Panc1 (cell line): ENCODE measurements around the gene HAL. TPM values are rescaled to one million over a fixed set of nuclear protein-coding genes. Genes with fewer than 3 reads are reported as not detected.

Experiments
- ATAC-seq: fragments of 200-7000 bp; cut with Tn5 transposase; 2 replicates; pipeline ENCODE4 v1.9.1; 2020; ENCODE audit warnings: mild to moderate bottlenecking, moderate library complexity
- BruUV-seq: library from RNA; stranded (reverse); fragments of 400-500 nt; replicated peaks from 2 replicates; lab custom pipeline; 2021; lab: Mats Ljungman, UMichigan
- CTCF ChIA-PET: fragments of 300-600 bp; sonication (Branson Sonifier 250); formaldehyde crosslinking; loops from one replicate; lab custom pipeline; 2022; ENCODE audit warnings: antibody characterized with exemption; lab: Charles Lee
- POLR2A ChIA-PET: fragments of 300-600 bp; sonication (Branson Sonifier 250); formaldehyde crosslinking; loops from one replicate; lab custom pipeline; 2022; ENCODE audit warnings: antibody characterized with exemption; lab: Charles Lee
- DNase-seq: peaks from one replicate; pipeline ENCODE4 v3.0.0-alpha.2; 2010; ENCODE audit warnings: low read depth, low spot score
- H3K27ac ChIP-seq: 2 replicates; pipeline ENCODE4 v1.5.1; 2011; ENCODE audit warnings: mild to moderate bottlenecking, low read length, inconsistent platforms
- H3K27me3 ChIP-seq: fragments of 200-500 bp; sonication (Bioruptor generic); 2 replicates; pipeline ENCODE4 v1.6.0; 2014; ENCODE audit warnings: low read length, inconsistent platforms; ENCODE audit not compliant: control insufficient read depth, insufficient read depth
- H3K36me3 ChIP-seq: fragments of 200-500 bp; sonication (Bioruptor generic); 2 replicates; pipeline ENCODE4 v1.5.1; 2014; ENCODE audit warnings: inconsistent platforms, mild to moderate bottlenecking, low read length, moderate library complexity; ENCODE audit not compliant: control insufficient read depth, insufficient read depth
- H3K4me1 ChIP-seq: 2 replicates; pipeline ENCODE4 v1.5.1; 2011; ENCODE audit warnings: inconsistent platforms, mild to moderate bottlenecking, low read length, moderate library complexity; ENCODE audit not compliant: control insufficient read depth, insufficient read depth
- H3K4me3 ChIP-seq, 2 experiments: 2 replicates each; pipeline ENCODE4 v1.5.1; 2011 to 2012; ENCODE audit warnings: low read depth in 2 of 2, low read length in 2 of 2, mild to moderate bottlenecking in 2 of 2, inconsistent platforms in 1 of 2, moderate library complexity in 1 of 2
- H3K9me3 ChIP-seq: fragments of 200-500 bp; sonication (Bioruptor generic); 2 replicates; pipeline ENCODE4 v1.5.1; 2014; ENCODE audit warnings: low read depth, mild to moderate bottlenecking, inconsistent platforms, low read length, moderate library complexity; ENCODE audit not compliant: control insufficient read depth, insufficient read depth
- POLR2AphosphoS5 ChIP-seq: IDR thresholded peaks from 2 replicates; pipeline ENCODE4 v1.6.1; 2012; ENCODE audit warnings: mild to moderate bottlenecking, low read depth, low read length, moderate library complexity
- SIN3A ChIP-seq: IDR thresholded peaks from 2 replicates; pipeline ENCODE4 v1.6.1; 2012; ENCODE audit warnings: low read depth, mild to moderate bottlenecking, low read length, moderate library complexity, borderline replicate concordance; ENCODE audit not compliant: insufficient read depth
- TCF7L2 ChIP-seq: IDR thresholded peaks from 2 replicates; pipeline ENCODE4 v1.6.1; 2011; ENCODE audit warnings: mild to moderate bottlenecking, low read depth, low read length, inconsistent platforms
- in situ Hi-C: cut with HindIII; loops from 2 replicates; pipeline ENCODE4 v1.10.0; 2016; ENCODE audit warnings: low sequenced_read_pairs, low pct_unique_long_range_greater_than_20kb
- intact Hi-C: fragments of 100-400 bp; cut with micrococcal nuclease; formaldehyde crosslinking; loops from one replicate; pipeline ENCODE4 v1.10.0; 2022; ENCODE audit not compliant: unreplicated experiment
- total RNA-seq: library from RNA; stranded (reverse); gene quantifications from one replicate; pipeline ENCODE4 v1.2.1, GENCODE V29; 2021; ENCODE audit not compliant: unreplicated experiment
- TF ChIP-seq, protein P1 (sequence below), 2 experiments: IDR thresholded peaks; 2 replicates each; pipeline ENCODE4 v1.6.1; 2011 to 2012; ENCODE audit warnings: low read depth in 2 of 2, control low read depth in 1 of 2, low read length in 1 of 2, mild to moderate bottlenecking in 1 of 2, moderate library complexity in 1 of 2; ENCODE audit not compliant: insufficient read depth in 1 of 2
- TF ChIP-seq, protein P2 (sequence below): fragments of 450-650 bp; IDR thresholded peaks from 2 replicates; pipeline ENCODE4 v1.5.1; 2017; ENCODE audit warnings: mild to moderate bottlenecking

The HAL gene
- total RNA-seq, 1 experiment from 2014 or later, result 0.08 TPM

DNA sequence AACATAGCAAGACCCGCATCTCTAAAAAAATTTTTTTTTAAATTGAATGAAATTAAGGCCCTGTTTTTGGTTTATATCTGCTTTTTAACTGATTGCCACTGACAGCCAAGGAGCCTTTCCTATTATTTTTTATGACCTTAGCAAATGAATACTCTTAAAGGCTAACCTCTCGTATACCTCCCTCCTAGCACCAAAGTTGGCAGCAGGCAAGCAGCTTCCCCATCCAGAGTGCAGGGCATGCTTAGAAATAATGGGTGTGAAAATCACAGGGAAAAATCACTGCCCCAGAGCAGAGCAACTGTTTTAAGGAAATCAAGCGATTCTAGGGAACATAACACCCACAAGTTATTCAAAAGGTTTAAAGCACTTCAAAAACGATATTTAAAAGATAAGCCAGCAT lies 20.7 kb downstream of the HAL start:
- peaks cover 4% of the 10 kb centered on the region; the same call in 1 of the 2 replicates for H3K27me3 ChIP-seq
- H3K4me3 ChIP-seq, result no peak overlapping the region
- intact Hi-C loops, result no loop called here
- TF ChIP-seq, protein P1, sequence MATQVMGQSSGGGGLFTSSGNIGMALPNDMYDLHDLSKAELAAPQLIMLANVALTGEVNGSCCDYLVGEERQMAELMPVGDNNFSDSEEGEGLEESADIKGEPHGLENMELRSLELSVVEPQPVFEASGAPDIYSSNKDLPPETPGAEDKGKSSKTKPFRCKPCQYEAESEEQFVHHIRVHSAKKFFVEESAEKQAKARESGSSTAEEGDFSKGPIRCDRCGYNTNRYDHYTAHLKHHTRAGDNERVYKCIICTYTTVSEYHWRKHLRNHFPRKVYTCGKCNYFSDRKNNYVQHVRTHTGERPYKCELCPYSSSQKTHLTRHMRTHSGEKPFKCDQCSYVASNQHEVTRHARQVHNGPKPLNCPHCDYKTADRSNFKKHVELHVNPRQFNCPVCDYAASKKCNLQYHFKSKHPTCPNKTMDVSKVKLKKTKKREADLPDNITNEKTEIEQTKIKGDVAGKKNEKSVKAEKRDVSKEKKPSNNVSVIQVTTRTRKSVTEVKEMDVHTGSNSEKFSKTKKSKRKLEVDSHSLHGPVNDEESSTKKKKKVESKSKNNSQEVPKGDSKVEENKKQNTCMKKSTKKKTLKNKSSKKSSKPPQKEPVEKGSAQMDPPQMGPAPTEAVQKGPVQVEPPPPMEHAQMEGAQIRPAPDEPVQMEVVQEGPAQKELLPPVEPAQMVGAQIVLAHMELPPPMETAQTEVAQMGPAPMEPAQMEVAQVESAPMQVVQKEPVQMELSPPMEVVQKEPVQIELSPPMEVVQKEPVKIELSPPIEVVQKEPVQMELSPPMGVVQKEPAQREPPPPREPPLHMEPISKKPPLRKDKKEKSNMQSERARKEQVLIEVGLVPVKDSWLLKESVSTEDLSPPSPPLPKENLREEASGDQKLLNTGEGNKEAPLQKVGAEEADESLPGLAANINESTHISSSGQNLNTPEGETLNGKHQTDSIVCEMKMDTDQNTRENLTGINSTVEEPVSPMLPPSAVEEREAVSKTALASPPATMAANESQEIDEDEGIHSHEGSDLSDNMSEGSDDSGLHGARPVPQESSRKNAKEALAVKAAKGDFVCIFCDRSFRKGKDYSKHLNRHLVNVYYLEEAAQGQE (IDR thresholded peaks at IDR 0.05; ENCODE audit: insufficient read depth in 1 of 2, low read depth in 2 of 2, low read length in 1 of 2), result no peak
- TF ChIP-seq SIN3A, result no peak
- TF ChIP-seq, protein P2, sequence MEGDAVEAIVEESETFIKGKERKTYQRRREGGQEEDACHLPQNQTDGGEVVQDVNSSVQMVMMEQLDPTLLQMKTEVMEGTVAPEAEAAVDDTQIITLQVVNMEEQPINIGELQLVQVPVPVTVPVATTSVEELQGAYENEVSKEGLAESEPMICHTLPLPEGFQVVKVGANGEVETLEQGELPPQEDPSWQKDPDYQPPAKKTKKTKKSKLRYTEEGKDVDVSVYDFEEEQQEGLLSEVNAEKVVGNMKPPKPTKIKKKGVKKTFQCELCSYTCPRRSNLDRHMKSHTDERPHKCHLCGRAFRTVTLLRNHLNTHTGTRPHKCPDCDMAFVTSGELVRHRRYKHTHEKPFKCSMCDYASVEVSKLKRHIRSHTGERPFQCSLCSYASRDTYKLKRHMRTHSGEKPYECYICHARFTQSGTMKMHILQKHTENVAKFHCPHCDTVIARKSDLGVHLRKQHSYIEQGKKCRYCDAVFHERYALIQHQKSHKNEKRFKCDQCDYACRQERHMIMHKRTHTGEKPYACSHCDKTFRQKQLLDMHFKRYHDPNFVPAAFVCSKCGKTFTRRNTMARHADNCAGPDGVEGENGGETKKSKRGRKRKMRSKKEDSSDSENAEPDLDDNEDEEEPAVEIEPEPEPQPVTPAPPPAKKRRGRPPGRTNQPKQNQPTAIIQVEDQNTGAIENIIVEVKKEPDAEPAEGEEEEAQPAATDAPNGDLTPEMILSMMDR, result no peak
- TF ChIP-seq POLR2AphosphoS5, result no peak
- TF ChIP-seq TCF7L2, result no peak
- ChIA-PET POLR2A (no interaction called here), CTCF (interaction anchor here (0.6 kb wide), 1 partner anchor 240 kb away, joined by 3 read pairs; no protein-coding TSS in a partner anchor)
- in situ Hi-C loops, result no loop called here
- no peaks in the 10 kb centered on the region for H3K36me3 ChIP-seq
- no TSS peak for BruUV-seq
- H3K9me3 ChIP-seq, result no peaks in the 10 kb centered on the region
- no peak overlapping the region for H3K27ac ChIP-seq
- no peak for ATAC-seq
- no peaks in the 10 kb centered on the region for H3K4me1 ChIP-seq
- DNase-seq, result no peak

DNA sequence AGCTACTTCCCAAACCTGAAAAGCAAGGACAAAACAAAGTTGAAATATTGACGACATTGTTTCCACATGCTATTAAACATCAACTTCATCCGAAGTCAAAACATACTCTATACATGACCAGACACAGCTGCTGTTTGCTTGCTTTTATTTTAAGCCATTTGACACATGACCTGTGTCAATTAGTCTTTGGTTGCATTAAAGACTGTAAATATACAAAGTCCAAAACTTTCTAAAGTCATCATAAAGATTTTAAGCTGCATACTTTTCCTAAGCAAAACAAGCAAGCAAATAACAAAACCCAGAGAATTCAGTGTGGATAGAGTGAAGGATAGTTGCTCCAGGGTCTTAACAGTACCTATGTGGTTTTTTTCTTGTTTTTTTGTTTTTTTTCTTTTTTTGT lies 21.8 kb downstream of the HAL start:
- no TSS peak for BruUV-seq
- Histone ChIP-seq H3K27me3 (peaks cover 2% of the 10 kb centered on the region; the same call in 1 of the 2 replicates), H3K4me3 (no peak overlapping the region), H3K27ac (no peak overlapping the region), H3K36me3 (no peaks in the 10 kb centered on the region), H3K9me3 (no peaks in the 10 kb centered on the region), H3K4me1 (no peaks in the 10 kb centered on the region)
- POLR2A ChIA-PET, result interaction anchor here (0.6 kb wide), 1 partner anchor 432 kb away, joined by 3 read pairs; no protein-coding TSS in a partner anchor
- ATAC-seq (no peak), DNase-seq (no peak)
- in situ Hi-C loops (no loop called here), intact Hi-C loops (no loop called here)
- TF ChIP-seq TCF7L2 (no peak), SIN3A (no peak), POLR2AphosphoS5 (no peak)
- TF ChIP-seq, protein P2, result no peak
- TF ChIP-seq, protein P1 (IDR thresholded peaks at IDR 0.05; ENCODE audit: insufficient read depth in 1 of 2, low read depth in 2 of 2, low read length in 1 of 2), result no peak
- CTCF ChIA-PET, result no interaction called here
